ENCODE data around the gene ATP11A.

DNA sequence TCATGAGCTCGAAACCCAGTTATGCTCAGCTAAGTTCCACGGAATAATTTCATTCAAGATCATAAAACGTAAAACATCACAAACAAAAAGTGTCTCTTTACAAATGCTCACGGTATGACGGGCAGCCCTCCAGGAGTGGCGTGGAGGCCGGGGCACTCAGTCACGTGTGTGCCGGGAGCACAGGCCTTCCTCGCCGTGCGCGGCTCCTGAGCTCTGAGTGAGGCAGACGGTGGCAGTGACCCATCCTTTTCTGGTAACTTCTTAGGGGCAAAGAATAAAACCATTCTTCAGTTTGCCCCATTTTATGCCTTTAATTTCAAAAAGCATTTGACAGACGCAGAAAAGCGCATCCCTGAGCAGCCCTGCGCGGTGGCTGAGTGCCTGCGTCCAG is 72.8 kb downstream of the ATP11A start:
- TF ChIP-seq POLR2A (IDR thresholded peaks at IDR 0.05): no peak
- TF ChIP-seq, protein P1, sequence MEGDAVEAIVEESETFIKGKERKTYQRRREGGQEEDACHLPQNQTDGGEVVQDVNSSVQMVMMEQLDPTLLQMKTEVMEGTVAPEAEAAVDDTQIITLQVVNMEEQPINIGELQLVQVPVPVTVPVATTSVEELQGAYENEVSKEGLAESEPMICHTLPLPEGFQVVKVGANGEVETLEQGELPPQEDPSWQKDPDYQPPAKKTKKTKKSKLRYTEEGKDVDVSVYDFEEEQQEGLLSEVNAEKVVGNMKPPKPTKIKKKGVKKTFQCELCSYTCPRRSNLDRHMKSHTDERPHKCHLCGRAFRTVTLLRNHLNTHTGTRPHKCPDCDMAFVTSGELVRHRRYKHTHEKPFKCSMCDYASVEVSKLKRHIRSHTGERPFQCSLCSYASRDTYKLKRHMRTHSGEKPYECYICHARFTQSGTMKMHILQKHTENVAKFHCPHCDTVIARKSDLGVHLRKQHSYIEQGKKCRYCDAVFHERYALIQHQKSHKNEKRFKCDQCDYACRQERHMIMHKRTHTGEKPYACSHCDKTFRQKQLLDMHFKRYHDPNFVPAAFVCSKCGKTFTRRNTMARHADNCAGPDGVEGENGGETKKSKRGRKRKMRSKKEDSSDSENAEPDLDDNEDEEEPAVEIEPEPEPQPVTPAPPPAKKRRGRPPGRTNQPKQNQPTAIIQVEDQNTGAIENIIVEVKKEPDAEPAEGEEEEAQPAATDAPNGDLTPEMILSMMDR (IDR thresholded peaks at IDR 0.05): no peak
